Dendritic cell treated with granulocyte-macrophage colony-stimulating factor and Interleukin-4, amounts not matched to agents 40 ng/mL and 50 ng/mL, for 4 days (primary cell): ENCODE results near the gene CLEC4C.

Experiments
- H3K27ac Mint-ChIP-seq: one replicate; pipeline ENCODE4 v1.8.0; 2022; ENCODE audit warnings: mild to moderate bottlenecking, mixed read lengths
- H3K27me3 Mint-ChIP-seq: one replicate; pipeline ENCODE4 v1.8.0; 2022; ENCODE audit warnings: mild to moderate bottlenecking, mixed read lengths
- H3K36me3 Mint-ChIP-seq: one replicate; pipeline ENCODE4 v1.8.0; 2022; ENCODE audit warnings: low read depth, mixed read lengths
- H3K4me1 Mint-ChIP-seq: one replicate; pipeline ENCODE4 v1.8.0; 2022; ENCODE audit warnings: low read depth, mixed read lengths
- H3K4me3 Mint-ChIP-seq: one replicate; pipeline ENCODE4 v1.8.0; 2022; ENCODE audit warnings: mild to moderate bottlenecking, moderate library complexity, mixed read lengths
- H3K9me3 Mint-ChIP-seq: one replicate; pipeline ENCODE4 v1.8.0; 2022; ENCODE audit warnings: mixed read lengths
- intact Hi-C: fragments of 100-400 bp; cut with micrococcal nuclease; formaldehyde crosslinking; loops from one replicate; pipeline ENCODE4 v1.15.0; 2022

Gene CLEC4C

GRCh38 chr12:7705846-7706245, 41.3 kb downstream of the CLEC4C start:
- Mint-ChIP-seq H3K4me3 (no peak overlapping the region), H3K27me3 (peaks cover 4% of the 10 kb centered on the region), H3K36me3 (no peaks in the 10 kb centered on the region), H3K27ac (no peak overlapping the region), H3K9me3 (no peaks in the 10 kb centered on the region), H3K4me1 (no peaks in the 10 kb centered on the region)
- intact Hi-C loops, result no loop called here

DNA sequence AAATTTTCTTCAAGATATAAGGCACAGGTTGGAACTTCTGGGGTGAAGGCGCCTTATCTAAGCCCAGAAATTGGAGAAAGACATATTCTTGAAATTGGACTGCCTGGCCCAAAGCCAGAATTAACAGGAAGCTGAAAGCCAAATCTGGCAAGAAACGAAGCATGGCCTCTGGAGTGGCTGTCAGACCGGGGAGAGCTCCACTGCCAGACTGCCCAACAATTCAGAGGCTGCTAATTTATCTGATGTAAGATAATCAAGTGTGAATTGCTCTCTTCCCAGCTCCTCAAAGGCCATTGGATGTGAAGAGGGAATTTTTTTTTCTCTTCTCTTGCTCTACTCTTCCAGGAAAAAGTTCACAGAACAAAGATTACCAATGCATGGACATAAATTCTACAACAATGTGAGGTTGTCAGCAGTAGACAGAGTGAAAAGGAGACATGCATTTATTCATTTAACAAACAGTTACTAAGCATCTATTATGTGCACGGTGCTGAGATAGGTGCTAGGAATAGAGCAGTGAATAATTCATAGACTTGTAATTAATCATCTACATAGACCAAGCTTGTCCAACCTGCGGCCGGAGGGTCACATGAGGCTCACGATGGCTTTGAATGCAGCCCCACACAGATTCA, 51.5 kb downstream of the CLEC4C start, which contains the start of gene GDF3:
Gene GDF3 (minus strand): TSS at position 210 of the 632 bp plus-strand sequence. CDS start 47 bp downstream, at position 163.
- Mint-ChIP-seq H3K4me1 (peaks cover 22% of the 10 kb centered on the region), H3K27ac (peak within 1 kb of the TSS; percentile 55), H3K4me3 (peak within 1 kb of the TSS; percentile 56), H3K36me3 (no peaks in the 10 kb centered on the region), H3K27me3 (peaks cover 14% of the 10 kb centered on the region), H3K9me3 (no peaks in the 10 kb centered on the region)
- intact Hi-C loops, result no loop called here

GRCh38 chr12:7695237-7695560, 52.0 kb downstream of the CLEC4C start:
- Mint-ChIP-seq H3K27ac (peak overlapping the region; percentile 55), H3K4me1 (peaks cover 22% of the 10 kb centered on the region), H3K9me3 (no peaks in the 10 kb centered on the region), H3K27me3 (peaks cover 14% of the 10 kb centered on the region), H3K4me3 (peak overlapping the region; percentile 56), H3K36me3 (no peaks in the 10 kb centered on the region)
- intact Hi-C loops, result no loop called here

DNA sequence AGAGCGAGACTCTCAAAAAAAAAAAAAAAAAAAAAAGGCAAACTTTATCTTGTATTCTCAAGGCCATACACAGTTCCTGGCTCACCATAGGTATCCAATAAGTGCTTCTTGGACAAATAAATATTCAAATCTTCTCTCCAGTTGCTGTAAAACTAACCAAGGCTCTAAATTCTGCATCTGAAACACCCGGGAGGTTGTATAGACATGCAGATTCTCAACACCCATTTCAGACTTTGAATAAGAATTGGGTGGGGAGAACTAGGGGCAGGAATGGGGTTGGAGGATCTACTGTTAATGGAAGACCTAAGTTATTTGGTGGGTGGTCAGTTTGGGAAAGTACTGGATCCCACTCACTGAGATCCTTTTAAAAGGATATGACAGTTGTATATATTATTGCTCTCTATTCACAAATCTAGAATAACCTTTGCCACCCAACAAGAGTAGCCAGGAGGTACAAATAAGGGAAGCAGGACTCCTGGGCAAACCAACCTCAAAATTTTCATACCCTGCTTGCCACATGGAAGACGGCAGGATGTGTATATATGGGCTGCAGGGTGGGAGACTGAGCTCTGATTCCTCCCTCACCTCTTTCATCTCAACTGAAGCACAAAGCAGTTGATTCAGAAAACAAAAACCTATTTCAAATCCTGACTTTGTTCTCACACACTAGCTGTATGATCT, 52.5 kb downstream of the CLEC4C start:
- no peak overlapping the region for H3K27ac Mint-ChIP-seq
- H3K4me3 Mint-ChIP-seq, result no peak overlapping the region
- H3K36me3 Mint-ChIP-seq, result no peaks in the 10 kb centered on the region
- no peaks in the 10 kb centered on the region for H3K9me3 Mint-ChIP-seq
- H3K4me1 Mint-ChIP-seq, result peaks cover 22% of the 10 kb centered on the region
- peaks cover 14% of the 10 kb centered on the region for H3K27me3 Mint-ChIP-seq
- intact Hi-C loops, result no loop called here

GRCh38 chr12:7693793-7694192, 53.4 kb downstream of the CLEC4C start:
- H3K9me3 Mint-ChIP-seq, result no peaks in the 10 kb centered on the region
- intact Hi-C loops, result no loop called here
- no peak overlapping the region for H3K4me3 Mint-ChIP-seq
- H3K4me1 Mint-ChIP-seq, result peaks cover 22% of the 10 kb centered on the region
- no peak overlapping the region for H3K27ac Mint-ChIP-seq
- H3K27me3 Mint-ChIP-seq, result peaks cover 14% of the 10 kb centered on the region
- H3K36me3 Mint-ChIP-seq, result no peaks in the 10 kb centered on the region

- Mint-ChIP-seq H3K4me3 (no peak overlapping the region), H3K27me3 (no peaks in the 10 kb centered on the region), H3K9me3 (no peaks in the 10 kb centered on the region), H3K4me1 (peaks cover 9% of the 10 kb centered on the region), H3K27ac (no peak overlapping the region), H3K36me3 (no peaks in the 10 kb centered on the region)
- intact Hi-C loops, result no loop called here
Observed at GRCh38 chr12:7681535-7681934, 65.6 kb downstream of the CLEC4C start.
